GM12878 (cell line): ENCODE data around the gene ABCC11. TPM values are rescaled to one million over a fixed set of nuclear protein-coding genes. Genes with fewer than 3 reads are reported as not detected.
A peak's percentile ranks its signal among the peaks of the same experiment; 100 is the strongest.

Experiments used
- ATF3 ChIP-seq: IDR thresholded peaks from 2 replicates; pipeline ENCODE4 v1.6.1; 2011; ENCODE audit warnings: low read depth, mild to moderate bottlenecking, low read length, moderate library complexity, borderline replicate concordance; ENCODE audit errors: extremely low read depth
- CTCF ChIP-seq, 3 experiments: IDR thresholded peaks in 2 of 3; conservative IDR thresholded peaks in 1 of 3; 2 replicates each; pipeline ENCODE4 v1.5.1; 2011; ENCODE audit warnings: low read depth in 3 of 3, low read length in 3 of 3, mild to moderate bottlenecking in 3 of 3, control low read depth in 2 of 3, moderate library complexity in 2 of 3, inconsistent platforms in 1 of 3, mixed read lengths in 1 of 3; ENCODE audit not compliant: control insufficient read depth in 2 of 3, insufficient read depth in 1 of 3; ENCODE audit errors: extremely low read depth in 1 of 3
- E2F8 ChIP-seq: fragments of 450-650 bp; IDR thresholded peaks from 2 replicates; pipeline ENCODE4 v1.6.1; 2018; ENCODE audit warnings: mild to moderate bottlenecking, low read depth, moderate library complexity; ENCODE audit not compliant: partially characterized antibody
- FOS ChIP-seq: IDR thresholded peaks from 3 replicates; pipeline ENCODE4 v1.6.1; 2011; ENCODE audit warnings: borderline replicate concordance; ENCODE audit not compliant: insufficient read length; ENCODE audit errors: extremely low read depth
- KAT2A ChIP-seq: conservative IDR thresholded peaks from 2 replicates; pipeline ENCODE4 v1.6.1; 2011; ENCODE audit warnings: low read depth, low read length; ENCODE audit not compliant: control insufficient read depth
- NFYB ChIP-seq: IDR thresholded peaks from 2 replicates; pipeline ENCODE4 v1.6.1; 2011; ENCODE audit warnings: low read depth, mild to moderate bottlenecking, low read length, improper control_type of control experiment, moderate library complexity; ENCODE audit not compliant: insufficient read depth
- RAD21 ChIP-seq: IDR thresholded peaks from 2 replicates; pipeline ENCODE4 v1.6.1; 2011; ENCODE audit warnings: mild to moderate bottlenecking, low read depth, low read length, moderate library complexity; ENCODE audit not compliant: insufficient read depth
- RELB ChIP-seq: fragments of 450-650 bp; IDR thresholded peaks from 2 replicates; pipeline ENCODE4 v1.6.1; 2017; ENCODE audit warnings: low read depth, mild to moderate bottlenecking, moderate library complexity
- TARDBP ChIP-seq: IDR thresholded peaks from 2 replicates; pipeline ENCODE4 v1.6.1; 2016; ENCODE audit warnings: borderline replicate concordance
- ZBTB11 ChIP-seq: fragments of 450-650 bp; formaldehyde crosslinking; IDR thresholded peaks from 2 replicates; pipeline ENCODE4 v1.5.0; 2022; ENCODE audit warnings: mild to moderate bottlenecking, missing genetic modification characterization
- ZNF687 ChIP-seq: fragments of 450-650 bp; IDR thresholded peaks from 2 replicates; pipeline ENCODE4 v1.6.1; 2017; ENCODE audit warnings: mild to moderate bottlenecking, moderate library complexity
- polyA plus RNA-seq, 11 experiments: library from polyadenylated mRNA; depleted of rRNA in 4 of 11; unstranded in 6 of 11; stranded (reverse) in 5 of 11; fragments of >200 nt; fragmentation: Nextera tagmentation in 4 of 11; fragmentation: Illumina TruSeq in 1 of 11; extraction: Ambion mirVana in 4 of 11; extraction: Trizol in 1 of 11; gene quantifications; 1 replicate in 1 of 11; 2 replicates in 10 of 11; pipeline versions ENCODE4 v1.2.1 to v1.2.3, GENCODE V29; 2011 to 2016; ENCODE audit warnings: inconsistent platforms in 2 of 11, missing spikeins in 2 of 11, low read depth in 1 of 11
- total RNA-seq, 4 experiments: library from RNA; depleted of rRNA in 3 of 4; stranded (reverse); fragments of >200 nt in 3 of 4; fragmentation: Illumina TruSeq in 1 of 4; extraction: Trizol in 1 of 4; gene quantifications; 2 replicates each; pipeline versions ENCODE4 v1.2.1 to v1.2.3, GENCODE V29; 2013 to 2021

The ABCC11 gene
- total and polyA plus RNA-seq, 10 of the 15 experiments (the other 5 are each of a cell fraction or from before 2014, with no cell fraction given) = 0.04 to 0.20 (median 0.10) TPM; not detected in 6

- TF ChIP-seq CTCF (IDR thresholded peaks at IDR 0.05 in 2 of 3, conservative IDR thresholded peaks at IDR 0.05 in 1 of 3; ENCODE audit: control insufficient read depth in 2 of 3, extremely low read depth in 1 of 3, insufficient read depth in 1 of 3, low read depth in 3 of 3, low read length in 3 of 3) = no peak
- no peak for TF ChIP-seq RAD21
- no peak for TF ChIP-seq ZNF687
- peak; percentile 51; the same call in 1 of the 2 replicates for TF ChIP-seq RELB
- TF ChIP-seq ATF3 = no peak
- no peak for TF ChIP-seq KAT2A
- no peak for TF ChIP-seq TARDBP
- TF ChIP-seq FOS = no peak
- no peak for TF ChIP-seq NFYB
- no peak for TF ChIP-seq ZBTB11 (CRISPR knock-in tag)
- no peak for TF ChIP-seq E2F8
These were observed 89.0 kb downstream of the ABCC11 start (continued) for GRCh38 chr16:48158296-48158695.
